Activated CD8-positive, alpha-beta memory T cell treated with anti-CD3 and anti-CD28 coated beads, Interleukin-2, amount 50 U/mL, for 24 hours (primary cell): ENCODE measurements around the gene APOM.

ENCODE experiments used
- DNase-seq: peaks from one replicate; pipeline ENCODE4 v3.0.0-alpha.2; 2020; ENCODE audit errors: extremely low read depth

Gene APOM

GRCh38 chr6:31631209-31631608, 24.5 kb upstream of the APOM start:
- DNase-seq: no peak

GRCh38 chr6:31631681-31632278, 23.9 kb upstream of the APOM start:
- DNase-seq: no peak

GRCh38 chr6:31632279-31632946, 23.3 kb upstream of the APOM start:
- no peak for DNase-seq

GRCh38 chr6:31633447-31633846, 22.2 kb upstream of the APOM start:
- DNase-seq: no peak

- no peak for DNase-seq
These were observed 21.6 kb upstream of the APOM start for GRCh38 chr6:31634131-31634530.

GRCh38 chr6:31634969-31635575, 20.6 kb upstream of the APOM start:
- no peak for DNase-seq

GRCh38 chr6:31636698-31637596, 18.7 kb upstream of the APOM start:
- no peak for DNase-seq

GRCh38 chr6:31639043-31639442, 16.7 kb upstream of the APOM start:
- DNase-seq: no peak

GRCh38 chr6:31639449-31639861, 16.2 kb upstream of the APOM start:
- no peak for DNase-seq

- DNase-seq: no peak
These were observed 15.1 kb upstream of the APOM start for GRCh38 chr6:31640612-31641011.

GRCh38 chr6:31641370-31641769, 14.3 kb upstream of the APOM start:
- DNase-seq: no peak

- DNase-seq: no peak
These were observed 12.7 kb upstream of the APOM start for GRCh38 chr6:31642798-31643570.

- DNase-seq: no peak
These were observed 11.8 kb upstream of the APOM start for GRCh38 chr6:31643818-31644454.

- no peak for DNase-seq
These were observed 10.4 kb upstream of the APOM start for GRCh38 chr6:31645325-31645724.

GRCh38 chr6:31651602-31652191, 4.0 kb upstream of the APOM start:
- DNase-seq: no peak

- peak; percentile 74 for DNase-seq
These were observed 2.6 kb upstream of the APOM start for GRCh38 chr6:31652925-31653724.

- DNase-seq: no peak
These were observed 933 bp upstream of the APOM start for GRCh38 chr6:31654574-31655348.

- no peak for DNase-seq
These were observed 1.9 kb downstream of the APOM start for GRCh38 chr6:31657406-31658157.
